Measurements from ENCODE around the gene CYB5RL. TPM values are rescaled to one million over a fixed set of nuclear protein-coding genes. Genes with fewer than 3 reads are reported as not detected.
"Not testable (repeated sequence)": the region's sequence is repeated elsewhere in the genome, so short reads cannot be mapped to it uniquely, and the experiment has no call there.

The CYB5RL gene
- total and polyA plus RNA-seq, 12 donors: 2.7 to 21.6 (median 10.3) TPM

GRCh38 chr1:54238353-54239034 is 38.7 kb upstream of the CYB5RL start:
- TF ChIP-seq POLR2A (IDR thresholded peaks at IDR 0.05) (no peak), CTCF (IDR thresholded peaks at IDR 0.05) (no peak)
- DNase-seq: no peak
- H3K36me3 ChIP-seq (replicated peaks in 1 of 2): peaks cover 0 to 53% of the 10 kb centered on the region in 2 donors
- H3K9me3 ChIP-seq (replicated peaks in 1 of 3): no peaks in the 10 kb centered on the region
- H3K4me3 ChIP-seq: no peak overlapping the region
- no peaks in the 10 kb centered on the region for H3K4me1 ChIP-seq (replicated peaks in 1 of 2)
- intact Hi-C loops (cut with DNase I): no loop called here
- H3K27me3 ChIP-seq: no peaks in the 10 kb centered on the region
- 77 to 87% (median 81%) methylated on average over 6 to 12 of the region's 12 CpGs for WGBS, 4 donors
- H3K27ac ChIP-seq: no peak overlapping the region

GRCh38 chr1:54237586-54237985 is 37.8 kb upstream of the CYB5RL start:
- H3K4me3 ChIP-seq: no peak overlapping the region
- H3K9me3 ChIP-seq (replicated peaks in 1 of 3): no peaks in the 10 kb centered on the region
- intact Hi-C loops (cut with DNase I): no loop called here
- no peaks in the 10 kb centered on the region for H3K27me3 ChIP-seq
- no peak overlapping the region for H3K27ac ChIP-seq
- TF ChIP-seq CTCF (IDR thresholded peaks at IDR 0.05): no peak
- 90 to 94% (median 93%) methylated on average over 7 to 10 of the region's 10 CpGs for WGBS, 4 donors
- DNase-seq: no peak
- no peaks in the 10 kb centered on the region for H3K4me1 ChIP-seq (replicated peaks in 1 of 2)
- H3K36me3 ChIP-seq (replicated peaks in 1 of 2): peaks cover 0 to 44% of the 10 kb centered on the region in 2 donors

- Histone ChIP-seq H3K27me3 (no peaks in the 10 kb centered on the region), H3K9me3 (replicated peaks in 1 of 3) (no peaks in the 10 kb centered on the region), H3K27ac (no peak overlapping the region), H3K4me3 (no peak overlapping the region), H3K36me3 (replicated peaks in 1 of 2) (peaks cover 0 to 26% of the 10 kb centered on the region in 2 donors), H3K4me1 (replicated peaks in 1 of 2) (peaks cover 6 to 9% of the 10 kb centered on the region in 2 donors)
- intact Hi-C loops (cut with DNase I): no loop called here
- 78 to 85% (median 80%) methylated on average over 2 of the region's 2 CpGs for WGBS, 4 donors
- no peak for DNase-seq
- TF ChIP-seq CTCF (IDR thresholded peaks at IDR 0.05): no peak
- TF ChIP-seq POLR2A (IDR thresholded peaks at IDR 0.05): no peak
These were observed 34.5 kb upstream of the CYB5RL start for GRCh38 chr1:54234284-54234683.

- H3K27ac ChIP-seq; H3K9me3 ChIP-seq (replicated peaks in 1 of 3); DNase-seq; intact Hi-C loops (cut with DNase I); H3K4me3 ChIP-seq; H3K27me3 ChIP-seq: not testable (repeated sequence)
- Histone ChIP-seq H3K36me3 (replicated peaks in 1 of 2) (peaks cover 0 to 18% of the 10 kb centered on the region in 2 donors), H3K4me1 (replicated peaks in 1 of 2) (peaks cover 14 to 20% of the 10 kb centered on the region in 2 donors)
- 94 to 100% (median 96%) methylated on average over 1 to 32 of the region's 33 CpGs; no CpG with 5 or more reads in 1 of the 4 donors for WGBS, 4 donors
These were observed 33.4 kb upstream of the CYB5RL start for GRCh38 chr1:54233196-54233595.
